Mesothelial cell of epicardium (in vitro differentiated cells): ENCODE results near the gene ZNF282. TPM values are rescaled to one million over a fixed set of nuclear protein-coding genes. Genes with fewer than 3 reads are reported as not detected.
A peak's percentile ranks its signal among the peaks of the same experiment; 100 is the strongest.

Experiments used
- DNase-seq, 2 experiments: peaks; one replicate each; pipeline ENCODE4 v3.0.0; 2021; ENCODE audit warnings: low spot score in 2 of 2; ENCODE audit not compliant: unreplicated experiment in 2 of 2
- H3K27ac Mint-ChIP-seq: 2 replicates; pipeline ENCODE4 v1.8.0; 2021; ENCODE audit warnings: mixed read lengths
- H3K27me3 Mint-ChIP-seq: 2 replicates; pipeline ENCODE4 v1.8.0; 2021; ENCODE audit warnings: low read depth, mixed read lengths
- H3K36me3 Mint-ChIP-seq: 2 replicates; pipeline ENCODE4 v1.8.0; 2021; ENCODE audit warnings: mixed read lengths
- H3K4me1 Mint-ChIP-seq: 2 replicates; pipeline ENCODE4 v1.8.0; 2021; ENCODE audit warnings: mixed read lengths
- H3K4me3 Mint-ChIP-seq: 2 replicates; pipeline ENCODE4 v1.8.0; 2021; ENCODE audit warnings: mild to moderate bottlenecking, moderate library complexity, mixed read lengths
- H3K9me3 Mint-ChIP-seq: 2 replicates; pipeline ENCODE4 v1.8.0; 2021; ENCODE audit warnings: mixed read lengths
- total RNA-seq: library from RNA; stranded (reverse); gene quantifications from 3 replicates; pipeline ENCODE4 v1.2.1, GENCODE V29; 2021
- TF ChIP-seq, protein P1 (sequence below): fragments of 200-600 bp; sonication (generic); IDR thresholded peaks from one replicate; pipeline ENCODE4 v1.5.0; 2021; ENCODE audit warnings: antibody characterized with exemption; ENCODE audit not compliant: unreplicated experiment

The ZNF282 gene
- total RNA-seq, 1 donor from 2014 or later, result 47.0 TPM

GRCh38 chr7:149171892-149172533, 23.3 kb upstream of the ZNF282 start:
- Mint-ChIP-seq H3K4me1 (no peaks in the 10 kb centered on the region), H3K27me3 (no peaks in the 10 kb centered on the region), H3K4me3 (no peak overlapping the region), H3K36me3 (peaks cover 27% of the 10 kb centered on the region), H3K27ac (no peak overlapping the region), H3K9me3 (no peaks in the 10 kb centered on the region)
- TF ChIP-seq, protein P1, sequence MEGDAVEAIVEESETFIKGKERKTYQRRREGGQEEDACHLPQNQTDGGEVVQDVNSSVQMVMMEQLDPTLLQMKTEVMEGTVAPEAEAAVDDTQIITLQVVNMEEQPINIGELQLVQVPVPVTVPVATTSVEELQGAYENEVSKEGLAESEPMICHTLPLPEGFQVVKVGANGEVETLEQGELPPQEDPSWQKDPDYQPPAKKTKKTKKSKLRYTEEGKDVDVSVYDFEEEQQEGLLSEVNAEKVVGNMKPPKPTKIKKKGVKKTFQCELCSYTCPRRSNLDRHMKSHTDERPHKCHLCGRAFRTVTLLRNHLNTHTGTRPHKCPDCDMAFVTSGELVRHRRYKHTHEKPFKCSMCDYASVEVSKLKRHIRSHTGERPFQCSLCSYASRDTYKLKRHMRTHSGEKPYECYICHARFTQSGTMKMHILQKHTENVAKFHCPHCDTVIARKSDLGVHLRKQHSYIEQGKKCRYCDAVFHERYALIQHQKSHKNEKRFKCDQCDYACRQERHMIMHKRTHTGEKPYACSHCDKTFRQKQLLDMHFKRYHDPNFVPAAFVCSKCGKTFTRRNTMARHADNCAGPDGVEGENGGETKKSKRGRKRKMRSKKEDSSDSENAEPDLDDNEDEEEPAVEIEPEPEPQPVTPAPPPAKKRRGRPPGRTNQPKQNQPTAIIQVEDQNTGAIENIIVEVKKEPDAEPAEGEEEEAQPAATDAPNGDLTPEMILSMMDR, result no peak
- DNase-seq, result no peak

GRCh38 chr7:149172534-149172920, 22.8 kb upstream of the ZNF282 start:
- no peak overlapping the region for H3K4me3 Mint-ChIP-seq
- no peaks in the 10 kb centered on the region for H3K27me3 Mint-ChIP-seq
- H3K27ac Mint-ChIP-seq, result no peak overlapping the region
- H3K9me3 Mint-ChIP-seq, result no peaks in the 10 kb centered on the region
- peaks cover 29% of the 10 kb centered on the region for H3K36me3 Mint-ChIP-seq
- DNase-seq, result no peak
- no peaks in the 10 kb centered on the region for H3K4me1 Mint-ChIP-seq
- TF ChIP-seq, protein P1, result no peak

DNA sequence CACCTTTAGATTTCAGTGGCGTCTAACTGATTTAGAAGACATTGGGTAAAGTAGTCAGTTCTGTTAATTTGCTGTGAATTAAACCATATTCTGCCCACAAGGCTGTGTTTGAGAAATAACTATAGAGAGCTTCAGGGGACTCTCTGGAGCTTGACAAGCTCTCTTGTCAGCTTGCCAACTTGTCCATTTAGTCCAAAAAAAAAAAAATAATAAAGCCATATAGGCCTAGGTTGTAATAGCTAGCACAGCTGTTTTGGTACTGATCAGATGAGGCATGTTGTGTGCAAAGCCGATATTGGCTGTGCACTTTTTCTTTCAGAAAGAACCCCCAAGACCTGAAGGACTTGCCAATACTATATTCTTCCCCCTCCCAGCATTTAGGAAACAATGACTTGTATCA, 20.2 kb upstream of the ZNF282 start:
- Mint-ChIP-seq H3K27me3 (no peaks in the 10 kb centered on the region), H3K27ac (no peak overlapping the region), H3K4me3 (no peak overlapping the region), H3K4me1 (peaks cover 5% of the 10 kb centered on the region), H3K9me3 (no peaks in the 10 kb centered on the region), H3K36me3 (peaks cover 42% of the 10 kb centered on the region)
- no peak for DNase-seq
- TF ChIP-seq, protein P1, result no peak

DNA sequence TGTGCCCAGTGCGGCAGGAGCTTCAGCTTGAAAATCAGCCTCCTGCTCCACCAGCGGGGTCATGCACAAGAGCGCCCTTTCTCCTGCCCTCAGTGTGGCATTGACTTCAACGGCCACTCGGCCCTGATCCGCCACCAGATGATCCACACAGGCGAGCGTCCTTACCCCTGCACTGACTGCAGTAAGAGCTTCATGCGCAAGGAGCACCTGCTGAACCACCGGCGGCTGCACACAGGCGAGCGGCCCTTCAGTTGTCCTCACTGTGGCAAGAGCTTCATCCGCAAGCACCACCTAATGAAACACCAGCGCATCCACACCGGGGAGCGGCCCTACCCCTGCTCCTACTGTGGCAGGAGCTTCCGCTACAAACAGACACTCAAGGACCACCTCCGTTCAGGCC, 16.1 kb upstream of the ZNF282 start:
- no peaks in the 10 kb centered on the region for H3K9me3 Mint-ChIP-seq
- TF ChIP-seq, protein P1, result no peak
- peaks cover 20% of the 10 kb centered on the region for H3K4me1 Mint-ChIP-seq
- no peak for DNase-seq
- H3K27ac Mint-ChIP-seq, result no peak overlapping the region
- H3K27me3 Mint-ChIP-seq, result no peaks in the 10 kb centered on the region
- peaks cover 43% of the 10 kb centered on the region for H3K36me3 Mint-ChIP-seq
- H3K4me3 Mint-ChIP-seq, result no peak overlapping the region

GRCh38 chr7:149180722-149181449, 14.5 kb upstream of the ZNF282 start:
- Mint-ChIP-seq H3K4me3 (no peak overlapping the region), H3K27me3 (no peaks in the 10 kb centered on the region), H3K9me3 (no peaks in the 10 kb centered on the region), H3K4me1 (peaks cover 20% of the 10 kb centered on the region), H3K27ac (peak overlapping the region; percentile 77), H3K36me3 (peaks cover 38% of the 10 kb centered on the region)
- TF ChIP-seq, protein P1, result no peak
- DNase-seq, result no peak
